ENCODE data around the gene IKZF2. TPM values are rescaled to one million over a fixed set of nuclear protein-coding genes. Genes with fewer than 3 reads are reported as not detected.
"Not testable (repeated sequence)": the region's sequence is repeated elsewhere in the genome, so short reads cannot be mapped to it uniquely, and the experiment has no call there.

IKZF2 gene
- total RNA-seq, 2 experiments from 2014 or later = 24.4 to 28.7 TPM

GRCh38 chr2:213022987-213023386 is 128.4 kb downstream of the IKZF2 start:
- Mint-ChIP-seq H3K4me3 (no peak overlapping the region), H3K27me3 (peaks cover 4% of the 10 kb centered on the region), H3K27ac (peak overlapping the region; percentile 68), H3K9me3 (peaks cover 2% of the 10 kb centered on the region), H3K36me3 (ENCODE audit: low read depth) (peaks cover 12% of the 10 kb centered on the region), H3K4me1 (ENCODE audit: low read depth) (peaks cover 30% of the 10 kb centered on the region)
- DNase-seq (no peak), ATAC-seq (no peak)
- intact Hi-C loops (cut with micrococcal nuclease) = loop anchor here (5.0 kb wide), 1 partner anchor 66 kb away; no protein-coding TSS in a partner anchor
- POLR2A ChIA-PET = interaction anchor here (1.7 kb wide), 1 partner anchor 126 kb away, joined by 5 read pairs; no protein-coding TSS in a partner anchor
- no peak for TF ChIP-seq CTCF (IDR thresholded peaks at IDR 0.05)
- CTCF ChIA-PET = no interaction called here

- ChIA-PET POLR2A (interaction anchor here (0.8 to 1.7 kb wide), 3 partner anchors 27 to 130 kb away, joined by 3 to 5 read pairs (median 4); no protein-coding TSS in a partner anchor), CTCF (interaction anchor here (1.0 to 1.1 kb wide), 4 partner anchors 12 to 133 kb away, joined by 3 read pairs; no protein-coding TSS in a partner anchor)
- DNase-seq = peak; percentile 45
- peak; percentile 93 for ATAC-seq
- H3K9me3 Mint-ChIP-seq = peaks cover 3% of the 10 kb centered on the region
- H3K27me3 Mint-ChIP-seq = peaks cover 8% of the 10 kb centered on the region
- peaks cover 16% of the 10 kb centered on the region for H3K36me3 Mint-ChIP-seq (ENCODE audit: low read depth)
- H3K4me1 Mint-ChIP-seq (ENCODE audit: low read depth) = peaks cover 30% of the 10 kb centered on the region
- H3K27ac Mint-ChIP-seq = peak overlapping the region; percentile 68
- intact Hi-C loops (cut with micrococcal nuclease) = loop anchor here (5.0 kb wide), 1 partner anchor 65 kb away; no protein-coding TSS in a partner anchor
- H3K4me3 Mint-ChIP-seq = peak overlapping the region; percentile 2
- no peak for TF ChIP-seq CTCF (IDR thresholded peaks at IDR 0.05)
These were observed 129.2 kb downstream of the IKZF2 start for GRCh38 chr2:213021971-213022899.

- not testable (repeated sequence) for H3K9me3 Mint-ChIP-seq, ATAC-seq, H3K4me3 Mint-ChIP-seq, DNase-seq, H3K27me3 Mint-ChIP-seq
- intact Hi-C loops (cut with micrococcal nuclease) = loop anchor here (5.0 kb wide), 1 partner anchor 64 kb away; no protein-coding TSS in a partner anchor
- ChIA-PET POLR2A (interaction anchor here (0.6 to 1.4 kb wide), 2 partner anchors 12 to 132 kb away, joined by 3 to 4 read pairs; no protein-coding TSS in a partner anchor), CTCF (interaction anchor here (1.1 kb wide), 2 partner anchors 111 to 134 kb away, joined by 3 read pairs; no protein-coding TSS in a partner anchor)
- Mint-ChIP-seq H3K36me3 (ENCODE audit: low read depth) (peaks cover 18% of the 10 kb centered on the region), H3K27ac (peak overlapping the region; percentile 11), H3K4me1 (ENCODE audit: low read depth) (peaks cover 43% of the 10 kb centered on the region)
These were observed 130.5 kb downstream of the IKZF2 start for GRCh38 chr2:213020913-213021312.

GRCh38 chr2:213020268-213020667 is 131.1 kb downstream of the IKZF2 start:
- no peak for TF ChIP-seq CTCF (IDR thresholded peaks at IDR 0.05)
- no peak overlapping the region for H3K4me3 Mint-ChIP-seq
- H3K9me3 Mint-ChIP-seq = peaks cover 3% of the 10 kb centered on the region
- intact Hi-C loops (cut with micrococcal nuclease) = loop anchor here (5.0 kb wide), 1 partner anchor 63 kb away; no protein-coding TSS in a partner anchor
- ChIA-PET POLR2A (no interaction called here), CTCF (no interaction called here)
- H3K4me1 Mint-ChIP-seq (ENCODE audit: low read depth) = peaks cover 48% of the 10 kb centered on the region
- no peak for DNase-seq
- no peak for ATAC-seq
- H3K36me3 Mint-ChIP-seq (ENCODE audit: low read depth) = peaks cover 18% of the 10 kb centered on the region
- H3K27me3 Mint-ChIP-seq = peaks cover 9% of the 10 kb centered on the region
- no peak overlapping the region for H3K27ac Mint-ChIP-seq

- intact Hi-C loops (cut with micrococcal nuclease) = loop anchor here (5.0 to 10.0 kb wide), 3 partner anchors 98 to 215 kb away; partner anchors contain the start of gene IKZF2
- Mint-ChIP-seq H3K4me1 (ENCODE audit: low read depth) (peaks cover 57% of the 10 kb centered on the region), H3K4me3 (no peak overlapping the region), H3K27me3 (peaks cover 9% of the 10 kb centered on the region), H3K27ac (peak overlapping the region; percentile 28), H3K9me3 (peaks cover 3% of the 10 kb centered on the region), H3K36me3 (ENCODE audit: low read depth) (peaks cover 21% of the 10 kb centered on the region)
- CTCF ChIA-PET = interaction anchor here (0.7 kb wide), 1 partner anchor 11 kb away, joined by 3 read pairs; no protein-coding TSS in a partner anchor
- POLR2A ChIA-PET = no interaction called here
- DNase-seq (no peak), ATAC-seq (no peak)
- TF ChIP-seq CTCF (IDR thresholded peaks at IDR 0.05) = no peak
These were observed 132.0 kb downstream of the IKZF2 start for GRCh38 chr2:213019368-213019767.

Measured in activated CD8-positive, alpha-beta T cell treated with anti-CD3 and anti-CD28 coated beads for 36 hours (primary cell).